ENCODE measurements around the gene GNAZ.

GRCh38 chr22:23067023-23067650 is 3.2 kb upstream of the GNAZ start:
- TF ChIP-seq POLR2A (IDR thresholded peaks at IDR 0.05): no peak
- TF ChIP-seq CTCF (IDR thresholded peaks at IDR 0.05): no peak
